Measurements from ENCODE around the gene CORO2A. TPM values are rescaled to one million over a fixed set of nuclear protein-coding genes. Genes with fewer than 3 reads are reported as not detected.
A peak's percentile ranks its signal among the peaks of the same experiment; 100 is the strongest.

CORO2A gene
- total RNA-seq, 1 donor from 2014 or later, result 2.4 TPM

- Mint-ChIP-seq H3K4me3 (no peak overlapping the region), H3K9me3 (no peaks in the 10 kb centered on the region), H3K36me3 (no peaks in the 10 kb centered on the region), H3K27ac (no peak overlapping the region), H3K27me3 (ENCODE audit: insufficient read depth, low read depth) (peaks cover 9% of the 10 kb centered on the region), H3K4me1 (peaks cover 5% of the 10 kb centered on the region)
- H3K27ac ChIP-seq, result no peak overlapping the region
- TF ChIP-seq CTCF (IDR thresholded peaks at IDR 0.05) (no peak), EZH2phosphoT487 (IDR thresholded peaks at IDR 0.05) (no peak), EZH2 (IDR thresholded peaks at IDR 0.05) (no peak)
- H3K27me3 ChIP-seq, result no peaks in the 10 kb centered on the region
- H2AFZ ChIP-seq (replicated peaks), result no peak overlapping the region
- no peaks in the 10 kb centered on the region for H3K79me2 ChIP-seq (ENCODE audit: low read depth)
- H3F3A ChIP-seq (ENCODE audit: low read depth), result no peaks in the 10 kb centered on the region
- DNase-seq (ENCODE audit: low spot score), result no peak
- no peak overlapping the region for H3K9ac ChIP-seq
- no peaks in the 10 kb centered on the region for H3K4me1 ChIP-seq
- H4K20me1 ChIP-seq (ENCODE audit: low read depth), result no peaks in the 10 kb centered on the region
- H3K36me3 ChIP-seq, result no peaks in the 10 kb centered on the region
- no peaks in the 10 kb centered on the region for H3K9me3 ChIP-seq (ENCODE audit: low read depth)
- no peak overlapping the region for H3K4me3 ChIP-seq
- no peak overlapping the region for H3K4me2 ChIP-seq
These were observed 32.6 kb downstream of the CORO2A start for GRCh38 chr9:98159790-98160189.

GRCh38 chr9:98159301-98159700, 33.1 kb downstream of the CORO2A start:
- no peak overlapping the region for H3K4me3 Mint-ChIP-seq
- no peak overlapping the region for H2AFZ ChIP-seq (replicated peaks)

GRCh38 chr9:98158071-98158831, 34.2 kb downstream of the CORO2A start:
- H3K4me2 ChIP-seq, result no peak overlapping the region
- H3K9me3 ChIP-seq (ENCODE audit: low read depth), result no peaks in the 10 kb centered on the region
- H3F3A ChIP-seq (ENCODE audit: low read depth), result no peaks in the 10 kb centered on the region
- H3K4me1 ChIP-seq, result no peaks in the 10 kb centered on the region
- Mint-ChIP-seq H3K36me3 (no peaks in the 10 kb centered on the region), H3K4me3 (no peak overlapping the region), H3K9me3 (no peaks in the 10 kb centered on the region), H3K4me1 (peaks cover 5% of the 10 kb centered on the region), H3K27ac (no peak overlapping the region), H3K27me3 (ENCODE audit: insufficient read depth, low read depth) (peaks cover 5% of the 10 kb centered on the region)
- no peaks in the 10 kb centered on the region for H3K27me3 ChIP-seq
- H3K4me3 ChIP-seq, result no peak overlapping the region
- TF ChIP-seq EZH2phosphoT487 (IDR thresholded peaks at IDR 0.05) (no peak), EZH2 (IDR thresholded peaks at IDR 0.05) (no peak), CTCF (IDR thresholded peaks at IDR 0.05) (no peak)
- H3K27ac ChIP-seq, result no peak overlapping the region
- H3K36me3 ChIP-seq, result no peaks in the 10 kb centered on the region
- DNase-seq (ENCODE audit: low spot score), result no peak
- H3K9ac ChIP-seq, result no peak overlapping the region
- H2AFZ ChIP-seq (replicated peaks), result no peak overlapping the region
- H3K79me2 ChIP-seq (ENCODE audit: low read depth), result no peaks in the 10 kb centered on the region
- H4K20me1 ChIP-seq (ENCODE audit: low read depth), result no peaks in the 10 kb centered on the region

More at GRCh38 chr9:98159301-98159700, 33.1 kb downstream of the CORO2A start:
- H3K27me3 Mint-ChIP-seq (ENCODE audit: insufficient read depth, low read depth), result peaks cover 9% of the 10 kb centered on the region
- TF ChIP-seq EZH2 (IDR thresholded peaks at IDR 0.05) (no peak), CTCF (IDR thresholded peaks at IDR 0.05) (no peak), EZH2phosphoT487 (IDR thresholded peaks at IDR 0.05) (no peak)
- Histone ChIP-seq H3K4me2 (no peak overlapping the region), H3K27ac (no peak overlapping the region), H3K9me3 (ENCODE audit: low read depth) (no peaks in the 10 kb centered on the region), H3K9ac (no peak overlapping the region), H3K27me3 (no peaks in the 10 kb centered on the region), H3K36me3 (no peaks in the 10 kb centered on the region), H3K4me3 (no peak overlapping the region), H3F3A (ENCODE audit: low read depth) (no peaks in the 10 kb centered on the region), H4K20me1 (ENCODE audit: low read depth) (no peaks in the 10 kb centered on the region), H3K79me2 (ENCODE audit: low read depth) (no peaks in the 10 kb centered on the region), H3K4me1 (no peaks in the 10 kb centered on the region)
- H3K27ac Mint-ChIP-seq, result peak overlapping the region; percentile 33
- DNase-seq (ENCODE audit: low spot score), result no peak
- no peaks in the 10 kb centered on the region for H3K36me3 Mint-ChIP-seq
- H3K9me3 Mint-ChIP-seq, result no peaks in the 10 kb centered on the region
- H3K4me1 Mint-ChIP-seq, result peaks cover 5% of the 10 kb centered on the region

Data from neural progenitor cell (in vitro differentiated cells).